ENCODE data around the gene IL17REL.

- TF ChIP-seq CTCF (IDR thresholded peaks at IDR 0.05) (no peak), POLR2A (IDR thresholded peaks at IDR 0.05) (no peak)
Observed at GRCh38 chr22:49999946-50000586, 12.5 kb downstream of the IL17REL start.
